ENCODE results near the gene ABLIM1. TPM values are rescaled to one million over a fixed set of nuclear protein-coding genes. Genes with fewer than 3 reads are reported as not detected.

Gene ABLIM1
- total and polyA plus RNA-seq, 2 of the 4 experiments (the other 2 are of a cell fraction), result 7.7 to 9.9 TPM

GRCh38 chr10:114396464-114396863, 261.6 kb downstream of the ABLIM1 start:
- Histone ChIP-seq H4K91ac (ENCODE audit: insufficient read depth, low read depth, low read length) (no peak overlapping the region), H2AFZ (replicated peaks; ENCODE audit: low read length, poor library complexity) (no peak overlapping the region), H2BK15ac (ENCODE audit: low read depth, low read length) (no peak overlapping the region), H2BK120ac (ENCODE audit: low read depth, low read length) (no peak overlapping the region), H3K36me3 (ENCODE audit: control insufficient read depth, insufficient read depth, low read length) (no peaks in the 10 kb centered on the region), H4K20me1 (ENCODE audit: insufficient read depth, low read length) (no peaks in the 10 kb centered on the region), H2AK9ac (replicated peaks; ENCODE audit: low read depth, low read length, poor library complexity) (no peak overlapping the region), H3K4me1 (ENCODE audit: control insufficient read depth, insufficient read depth, low read length) (peaks cover 1% of the 10 kb centered on the region; the same call in 1 of the 2 replicates), H3K14ac (replicated peaks; ENCODE audit: low read depth, low read length) (no peak overlapping the region), H2AK5ac (ENCODE audit: low read depth, low read length) (no peak overlapping the region), H2BK20ac (ENCODE audit: low read depth, low read length) (no peak overlapping the region), H3K27me3 (ENCODE audit: control insufficient read depth, insufficient read depth, low read length) (peaks cover 48% of the 10 kb centered on the region), H3K4me3 (ENCODE audit: insufficient read depth, low read depth, low read length) (no peak overlapping the region), H2BK5ac (ENCODE audit: low read depth, low read length, poor library complexity, severe bottlenecking) (no peak overlapping the region), H3K27ac (ENCODE audit: insufficient read depth, low read length) (no peak overlapping the region), H4K5ac (ENCODE audit: low read depth, low read length) (no peak overlapping the region), H3K9ac (ENCODE audit: low read depth, low read length) (no peak overlapping the region), H3K18ac (ENCODE audit: low read depth, low read length) (no peak overlapping the region), H3K23ac (ENCODE audit: low read depth, low read length) (no peak overlapping the region), H3K4me2 (ENCODE audit: low read depth, low read length) (no peak overlapping the region), H3K9me3 (ENCODE audit: control insufficient read depth, insufficient read depth, low read length) (no peaks in the 10 kb centered on the region), H3K4ac (ENCODE audit: low read depth, low read length) (no peak overlapping the region), H3K9me1 (ENCODE audit: insufficient read depth, low read length) (no peaks in the 10 kb centered on the region), H3K56ac (ENCODE audit: extremely low read depth, insufficient read depth, low read length) (no peak overlapping the region), H4K8ac (ENCODE audit: low read depth in 2 of 2, low read length in 2 of 2) (no peak overlapping the region), H3K79me1 (ENCODE audit: low read depth in 1 of 2, low read length in 2 of 2) (no peaks in the 10 kb centered on the region)
- no TSS peak for BruUV-seq (replicated peaks)
- DNase-seq, result no peak
- no peak for ATAC-seq (ENCODE audit: low read depth)
- ChIA-PET POLR2A (ENCODE audit: unreplicated experiment) (no interaction called here), CTCF (interaction anchor here (0.6 kb wide), 1 partner anchor 133 kb away, joined by 3 read pairs; no protein-coding TSS in a partner anchor)
- intact Hi-C loops (cut with micrococcal nuclease), result no loop called here
- dilution Hi-C loops (cut with HindIII; ENCODE audit: low sequenced_read_pairs, unreplicated experiment), result no loop called here
- TF ChIP-seq RFX5 (IDR thresholded peaks at IDR 0.05; ENCODE audit: low read depth, low read length) (no peak), CHD1 (IDR thresholded peaks at IDR 0.05; ENCODE audit: low read depth, low read length) (no peak), MXI1 (IDR thresholded peaks at IDR 0.05; ENCODE audit: borderline replicate concordance, low read depth, low read length) (no peak), SMC3 (IDR thresholded peaks at IDR 0.05; ENCODE audit: low read depth, low read length) (no peak), NFE2L2 (IDR thresholded peaks at IDR 0.05; ENCODE audit: low read depth, low read length) (no peak), ELK1 (IDR thresholded peaks at IDR 0.05; ENCODE audit: borderline replicate concordance, low read depth, low read length) (no peak)
- in situ Hi-C loops (cut with MboI; ENCODE audit: low sequenced_read_pairs), result no loop called here
- WGBS, 2 experiments (ENCODE audit: extremely low coverage in 2 of 2, insufficient read length in 1 of 2), result no CpG with 5 or more reads among the region's 2 CpGs

All from IMR-90 (cell line).